Esophagus muscularis mucosa (tissue), 4 donors: ENCODE data around the gene CYBC1. TPM values are rescaled to one million over a fixed set of nuclear protein-coding genes. Genes with fewer than 3 reads are reported as not detected.
"Not testable (repeated sequence)": the region's sequence is repeated elsewhere in the genome, so short reads cannot be mapped to it uniquely, and the experiment has no call there.

ENCODE experiments used
- DNase-seq: peaks from one replicate; pipeline ENCODE4 v3.0.0-alpha.2; 2017; ENCODE audit errors: extremely low spot score
- H3K27ac ChIP-seq, 4 donors: fragments of 200-600 bp; sonication (generic); replicated peaks in 1 of 4; 1 replicate in 3 of 4; 2 replicates in 1 of 4; pipeline ENCODE4 v1.5.1; 2016 to 2019; ENCODE audit warnings: mild to moderate bottlenecking in 1 of 4
- H3K27me3 ChIP-seq, 4 donors: fragments of 200-600 bp; sonication (generic); one replicate each; pipeline versions ENCODE4 v1.5.1 to v1.6.0; 2016 to 2019
- H3K36me3 ChIP-seq, 4 donors: fragments of 200-600 bp; sonication (generic); one replicate each; pipeline ENCODE4 v1.5.1; 2016 to 2019
- H3K4me1 ChIP-seq, 4 donors: fragments of 200-600 bp; sonication (generic); one replicate each; pipeline ENCODE4 v1.5.1; 2016 to 2019
- H3K4me3 ChIP-seq, 4 donors: fragments of 200-600 bp; sonication (generic); 1 replicate in 2 of 4; 2 replicates in 2 of 4; pipeline ENCODE4 v1.5.1; 2016 to 2019; ENCODE audit warnings: mild to moderate bottlenecking in 4 of 4, moderate library complexity in 1 of 4
- H3K9me3 ChIP-seq, 4 donors: fragments of 200-600 bp; sonication (generic); 1 replicate in 3 of 4; 2 replicates in 1 of 4; pipeline ENCODE4 v1.5.1; 2016 to 2019
- EP300 ChIP-seq: sonication (generic); formaldehyde crosslinking; IDR thresholded peaks from one replicate; pipeline ENCODE4 v1.6.1; 2017; ENCODE audit warnings: antibody characterized with exemption
- POLR2A ChIP-seq: fragments of 450-650 bp; IDR thresholded peaks from one replicate; pipeline ENCODE4 v1.6.1; 2017; ENCODE audit warnings: antibody characterized with exemption, moderate library complexity, mild to moderate bottlenecking, low read depth
- POLR2AphosphoS5 ChIP-seq, 2 donors: sonication (generic); formaldehyde crosslinking; IDR thresholded peaks; one replicate each; pipeline ENCODE4 v1.6.1; 2017; ENCODE audit warnings: antibody characterized with exemption in 2 of 2
- WGBS: methylation state at CpG from one replicate; pipeline ENCODE4 v1.1.5; 2018; 5-methylcytosine and 5-hydroxymethylcytosine counted together
- intact Hi-C: fragments of 100-400 bp; cut with DNase I; formaldehyde crosslinking; loops from one replicate; pipeline ENCODE4 v1.15.1; 2023
- total RNA-seq, 4 donors: library from RNA; depleted of rRNA; stranded (reverse); fragments of >200 nt; gene quantifications; one replicate each; pipeline versions ENCODE4 v1.1.0 to v1.2.1, GENCODE V29; 2016
- TF ChIP-seq, protein P1 (sequence below), 3 experiments: fragments of 200-600 bp in 2 of 3; fragments of 450-650 bp in 1 of 3; sonication (generic) in 2 of 3; IDR thresholded peaks; one replicate each; pipeline ENCODE4 v1.5.1; 2017 to 2019; ENCODE audit warnings: antibody characterized with exemption in 3 of 3, mild to moderate bottlenecking in 2 of 3, moderate library complexity in 1 of 3

The CYBC1 gene
- total RNA-seq, 4 donors from 2014 or later: 40.7 to 78.3 (median 69.7) TPM

DNA sequence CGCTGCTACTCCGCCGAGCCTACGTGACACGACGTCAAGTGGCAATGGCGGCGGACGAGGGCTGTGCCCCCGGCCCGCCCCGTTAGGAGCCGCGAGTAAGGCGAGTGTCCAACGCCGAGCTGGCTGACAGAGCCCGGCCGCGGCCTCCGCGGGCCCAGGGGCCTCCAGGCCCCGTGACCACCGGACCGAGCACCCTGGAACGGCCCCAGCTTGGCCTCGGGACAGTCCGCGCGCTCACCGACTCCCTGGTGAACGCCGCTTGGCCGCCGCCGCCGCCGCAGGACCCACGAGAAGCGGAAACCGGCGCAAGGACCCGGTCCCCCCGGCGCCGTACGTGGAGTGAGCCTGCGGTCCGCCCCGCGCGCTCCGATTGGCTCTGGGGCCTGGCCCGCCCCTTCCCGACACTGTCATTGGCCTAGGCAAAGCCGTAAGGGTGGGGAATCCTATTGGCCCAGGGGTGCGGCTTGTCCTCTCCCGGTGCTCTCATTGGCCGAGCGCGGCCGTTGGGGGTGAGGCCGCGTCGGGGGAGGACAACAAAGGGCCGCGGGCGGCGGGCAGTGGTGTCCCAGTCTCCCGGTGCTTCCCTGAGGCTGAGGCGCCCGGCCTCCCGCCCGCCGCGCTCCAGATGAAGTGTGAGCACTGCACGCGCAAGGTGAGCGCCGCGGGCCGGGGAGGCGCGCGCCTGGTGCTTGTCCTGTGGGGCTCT is 7.8 kb upstream of the CYBC1 start, which contains the start of gene NARF:
Gene NARF (plus strand): TSS at position 563 of the 706 bp plus-strand sequence. CDS start 63 bp downstream, at position 626.
- Histone ChIP-seq H3K27ac (peak within 1 kb of the TSS; percentile 99 to 100 (median 100)), H3K4me3 (peak within 1 kb of the TSS; percentile 84 to 99 (median 97)), H3K4me1 (peaks cover 20 to 37% (median 31%) of the 10 kb centered on the region in 4 donors), H3K9me3 (no peaks in the 10 kb centered on the region), H3K27me3 (no peaks in the 10 kb centered on the region), H3K36me3 (peaks cover 24 to 37% (median 33%) of the 10 kb centered on the region in 4 donors)
- WGBS: 1% methylated on average over 16 of the region's 85 CpGs
- intact Hi-C loops: no loop called here
- peak; percentile 100 for DNase-seq
- TF ChIP-seq POLR2A (peak; percentile 98), EP300 (no peak), POLR2AphosphoS5 (IDR thresholded peaks at IDR 0.05) (peak; percentile 86 to 100)
- TF ChIP-seq, protein P1, sequence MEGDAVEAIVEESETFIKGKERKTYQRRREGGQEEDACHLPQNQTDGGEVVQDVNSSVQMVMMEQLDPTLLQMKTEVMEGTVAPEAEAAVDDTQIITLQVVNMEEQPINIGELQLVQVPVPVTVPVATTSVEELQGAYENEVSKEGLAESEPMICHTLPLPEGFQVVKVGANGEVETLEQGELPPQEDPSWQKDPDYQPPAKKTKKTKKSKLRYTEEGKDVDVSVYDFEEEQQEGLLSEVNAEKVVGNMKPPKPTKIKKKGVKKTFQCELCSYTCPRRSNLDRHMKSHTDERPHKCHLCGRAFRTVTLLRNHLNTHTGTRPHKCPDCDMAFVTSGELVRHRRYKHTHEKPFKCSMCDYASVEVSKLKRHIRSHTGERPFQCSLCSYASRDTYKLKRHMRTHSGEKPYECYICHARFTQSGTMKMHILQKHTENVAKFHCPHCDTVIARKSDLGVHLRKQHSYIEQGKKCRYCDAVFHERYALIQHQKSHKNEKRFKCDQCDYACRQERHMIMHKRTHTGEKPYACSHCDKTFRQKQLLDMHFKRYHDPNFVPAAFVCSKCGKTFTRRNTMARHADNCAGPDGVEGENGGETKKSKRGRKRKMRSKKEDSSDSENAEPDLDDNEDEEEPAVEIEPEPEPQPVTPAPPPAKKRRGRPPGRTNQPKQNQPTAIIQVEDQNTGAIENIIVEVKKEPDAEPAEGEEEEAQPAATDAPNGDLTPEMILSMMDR (IDR thresholded peaks at IDR 0.05): no peak

DNA sequence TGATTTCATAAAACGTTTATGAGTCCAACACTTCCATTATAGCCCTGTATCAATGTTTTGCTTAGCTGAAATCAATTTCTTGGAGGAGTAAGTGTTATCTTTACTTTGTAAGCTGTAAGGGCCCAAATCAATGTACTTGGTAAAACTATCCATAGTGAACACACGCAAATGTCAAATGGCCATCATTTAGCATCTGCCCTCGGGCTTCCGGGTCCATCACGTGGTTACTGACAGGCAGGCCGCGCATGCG is 7.3 kb upstream of the CYBC1 start:
- WGBS: 0% methylated on average over 8 of the region's 8 CpGs
- H3K4me1 ChIP-seq: peaks cover 20 to 37% (median 31%) of the 10 kb centered on the region in 4 donors
- H3K27me3 ChIP-seq: no peaks in the 10 kb centered on the region
- no peak for DNase-seq
- no peaks in the 10 kb centered on the region for H3K9me3 ChIP-seq
- peak overlapping the region; percentile 84 to 99 (median 97) for H3K4me3 ChIP-seq
- peak overlapping the region; percentile 99 to 100 (median 100) for H3K27ac ChIP-seq
- TF ChIP-seq, protein P1 (IDR thresholded peaks at IDR 0.05): no peak
- TF ChIP-seq POLR2A: no peak
- TF ChIP-seq POLR2AphosphoS5 (IDR thresholded peaks at IDR 0.05): peak in 1 of 2 donors; percentile 91
- no peak for TF ChIP-seq EP300
- peaks cover 24 to 32% (median 28%) of the 10 kb centered on the region in 4 donors for H3K36me3 ChIP-seq
- intact Hi-C loops: no loop called here

DNA sequence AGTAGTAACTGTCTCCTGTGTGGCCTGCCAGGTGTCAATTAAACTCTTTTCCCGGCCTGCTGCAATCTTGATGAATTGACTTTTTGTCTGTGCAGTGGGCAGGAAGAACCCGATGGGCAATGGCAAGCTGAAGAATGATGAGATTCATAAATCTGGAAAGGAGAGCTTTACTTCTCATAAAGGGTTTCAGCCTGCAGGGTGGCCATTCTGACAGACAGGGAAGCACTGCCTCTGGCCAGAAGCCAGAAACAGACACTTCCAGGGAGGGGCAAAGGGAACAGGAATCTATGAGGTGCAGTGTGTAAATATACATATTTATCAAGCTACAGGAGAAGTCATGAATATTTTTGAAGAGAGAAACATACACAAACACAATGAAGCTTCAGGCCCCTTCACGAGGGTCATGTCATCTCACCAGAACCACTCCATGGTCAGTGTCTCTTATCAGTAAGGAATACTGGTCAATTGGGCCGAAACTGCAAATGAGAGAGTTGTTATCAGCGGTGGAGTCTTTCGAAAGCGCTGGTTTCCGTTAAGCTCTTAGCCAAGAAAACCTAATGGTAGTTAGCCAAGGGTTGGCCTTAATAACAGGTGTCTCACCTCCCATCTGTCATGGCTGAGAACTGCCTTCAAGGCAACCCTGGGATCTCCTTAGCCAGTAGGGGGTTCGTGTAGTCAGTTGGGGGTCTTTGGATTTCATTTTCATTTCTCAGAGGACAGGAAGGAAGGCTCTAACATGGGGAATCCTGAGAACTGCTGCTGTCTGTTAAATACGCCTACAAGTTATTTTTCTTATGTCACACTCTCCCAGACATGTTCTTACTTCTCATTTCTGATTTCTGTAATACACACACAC is 6.7 kb upstream of the CYBC1 start:
- DNase-seq: no peak
- peak overlapping the region; percentile 84 to 99 (median 97) for H3K4me3 ChIP-seq
- WGBS: 44% methylated on average over 10 of the region's 10 CpGs
- peaks cover 21 to 26% (median 24%) of the 10 kb centered on the region in 4 donors for H3K36me3 ChIP-seq
- no peaks in the 10 kb centered on the region for H3K9me3 ChIP-seq
- TF ChIP-seq EP300 (no peak), POLR2A (no peak), POLR2AphosphoS5 (IDR thresholded peaks at IDR 0.05) (no peak)
- TF ChIP-seq, protein P1 (IDR thresholded peaks at IDR 0.05): no peak
- intact Hi-C loops: no loop called here
- H3K4me1 ChIP-seq: peaks cover 20 to 36% (median 31%) of the 10 kb centered on the region in 4 donors
- H3K27ac ChIP-seq: peak overlapping the region; percentile 99 to 100 (median 100)
- no peaks in the 10 kb centered on the region for H3K27me3 ChIP-seq

DNA sequence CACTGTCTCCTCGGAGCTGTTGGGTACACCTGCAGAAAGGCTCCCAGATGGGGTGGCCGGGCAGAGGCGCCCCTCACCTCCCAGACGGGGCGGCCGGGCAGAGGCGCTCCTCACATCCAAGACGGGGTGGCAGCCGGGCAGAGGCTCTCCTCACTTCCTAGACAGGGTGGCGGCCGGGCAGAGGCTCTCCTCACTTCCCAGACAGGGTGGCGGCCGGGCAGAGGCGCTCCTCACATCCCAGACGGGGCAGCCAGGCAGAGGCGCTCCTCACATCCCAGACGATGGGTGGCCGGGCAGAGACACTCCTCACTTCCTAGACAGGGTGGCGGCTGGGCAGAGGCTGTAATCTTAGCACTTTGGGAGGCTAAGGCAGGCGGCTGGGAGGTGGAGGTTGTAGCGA is 3.2 kb upstream of the CYBC1 start:
- intact Hi-C loops, DNase-seq, H3K9me3 ChIP-seq, H3K36me3 ChIP-seq, H3K27me3 ChIP-seq, H3K4me3 ChIP-seq, H3K27ac ChIP-seq: not testable (repeated sequence)
- H3K4me1 ChIP-seq: peaks cover 26 to 46% (median 39%) of the 10 kb centered on the region in 4 donors
- 96% methylated on average over 11 of the region's 21 CpGs for WGBS

DNA sequence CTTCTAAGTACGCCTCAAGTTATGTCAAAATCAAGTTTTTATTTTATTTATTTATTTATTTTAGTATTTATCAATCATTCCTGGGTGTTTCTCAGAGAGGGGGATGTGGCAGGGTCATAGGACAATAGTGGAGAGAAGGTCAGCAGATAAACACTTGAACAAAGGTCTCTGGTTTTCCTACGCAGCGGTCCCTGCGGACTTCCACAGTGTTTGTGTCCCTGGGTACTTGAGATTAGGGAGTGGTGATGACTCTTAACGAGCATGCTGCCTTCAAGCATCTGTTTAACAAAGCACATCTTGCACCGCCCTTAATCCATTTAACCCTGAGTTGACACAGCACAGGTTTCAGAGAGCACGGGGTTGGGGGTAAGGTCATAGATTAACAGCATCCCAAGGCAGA is 2.6 kb upstream of the CYBC1 start:
- intact Hi-C loops, H3K9me3 ChIP-seq, H3K27ac ChIP-seq, H3K36me3 ChIP-seq, DNase-seq, H3K27me3 ChIP-seq, H3K4me3 ChIP-seq: not testable (repeated sequence)
- 92% methylated on average over 7 of the region's 7 CpGs for WGBS
- peaks cover 26 to 46% (median 39%) of the 10 kb centered on the region in 4 donors for H3K4me1 ChIP-seq
